ENCODE measurements around the gene ALDOB. TPM values are rescaled to one million over a fixed set of nuclear protein-coding genes. Genes with fewer than 3 reads are reported as not detected.

ALDOB gene
- total and polyA plus RNA-seq, 2 of the 13 experiments (the other 11 are each of a cell fraction or from before 2014, with no cell fraction given), result 0.29 to 0.97 TPM

- no peak overlapping the region for H3K27ac ChIP-seq (ENCODE audit: extremely low read length, insufficient read depth, low read length)
- H2AFZ ChIP-seq (ENCODE audit: low read length), result no peak overlapping the region
- no peaks in the 10 kb centered on the region for H3K36me3 ChIP-seq (replicated peaks in 1 of 2; ENCODE audit: control insufficient read depth in 1 of 2, insufficient read depth in 2 of 2, low read length in 2 of 2)
- 94% methylated on average over 8 of the region's 8 CpGs for WGBS (ENCODE audit: low lambda C conversion rate)
- H3K4me3 ChIP-seq (replicated peaks in 1 of 3; ENCODE audit: insufficient read depth in 1 of 3, low read depth in 2 of 3, low read length in 3 of 3), result no peak overlapping the region
- in situ Hi-C loops (cut with HindIII; ENCODE audit: extremely low pct_ligation_motif_present, low pct_unique_long_range_greater_than_20kb), result no loop called here
- ATAC-seq (no peak), FAIRE-seq (no peak), DNase-seq (ENCODE audit: low spot score) (no peak)
- CTCF ChIA-PET (ENCODE audit: low intra/inter-chr PET ratio, low total read pairs), result no interaction called here
- H3K79me2 ChIP-seq (ENCODE audit: insufficient read depth, low read length), result no peaks in the 10 kb centered on the region
- H3K9ac ChIP-seq (ENCODE audit: insufficient read depth, low read depth, low read length), result no peak overlapping the region
- H3K27me3 ChIP-seq (ENCODE audit: control insufficient read depth in 1 of 2, insufficient read depth in 2 of 2, low read length in 2 of 2), result no peaks in the 10 kb centered on the region
- no TSS peak for BruUV-seq (replicated peaks)
- intact Hi-C loops (cut with micrococcal nuclease; ENCODE audit: unreplicated experiment), result no loop called here
- H3K4me2 ChIP-seq (ENCODE audit: low read depth, low read length), result no peak overlapping the region
- no peak for TF ChIP-seq ZSCAN20 (CRISPR knock-in tag; IDR thresholded peaks at IDR 0.05; ENCODE audit: borderline replicate concordance)
- peak; percentile 48; the same call in 1 of the 2 replicates for TF ChIP-seq POGZ (CRISPR knock-in tag; IDR thresholded peaks at IDR 0.05)
- peak; percentile 35; the same call in 1 of the 2 replicates for TF ChIP-seq ZNF687 (CRISPR knock-in tag; IDR thresholded peaks at IDR 0.05)
- TF ChIP-seq TOE1 (CRISPR knock-in tag; IDR thresholded peaks at IDR 0.05), result no peak
- TF ChIP-seq ZBTB38 (CRISPR knock-in tag; IDR thresholded peaks at IDR 0.05), result peak; percentile 61; the same call in 1 of the 2 replicates
- TF ChIP-seq FOXA1 (IDR thresholded peaks at IDR 0.05), result no peak
- TF ChIP-seq FOXA1 (CRISPR knock-in tag; IDR thresholded peaks at IDR 0.05), result 0 out of 2 replicates have a peak, but pooled peaks have one; percentile 8
- TF ChIP-seq ZXDC (CRISPR knock-in tag; IDR thresholded peaks at IDR 0.05), result no peak
- TF ChIP-seq KAT7 (CRISPR knock-in tag; IDR thresholded peaks at IDR 0.05; ENCODE audit: borderline replicate concordance), result no peak
- TF ChIP-seq ZBTB33 (CRISPR knock-in tag; IDR thresholded peaks at IDR 0.05), result peak; percentile 85
- no peaks in the 10 kb centered on the region for H4K20me1 ChIP-seq (ENCODE audit: insufficient read depth, low read length)
- H3K9me3 ChIP-seq (ENCODE audit: low read length), result no peaks in the 10 kb centered on the region
- POLR2A ChIA-PET, result interaction anchor here (2.4 to 2.7 kb wide), 2 partner anchors 19 to 29 kb away, joined by 6 to 7 read pairs; partner anchors contain the start of genes MRPL50 and ZNF189
- H3K4me1 ChIP-seq (ENCODE audit: insufficient read depth, low read length), result peaks cover 88% of the 10 kb centered on the region
These were observed 8.2 kb downstream of the ALDOB start for GRCh38 chr9:101427358-101427757.
